Measurements from ENCODE around the gene PEAK1.

PEAK1 gene

GRCh38 chr15:77384589-77385359 is 35.1 kb downstream of the PEAK1 start:
- Histone ChIP-seq H3K23ac (ENCODE audit: low read length in 2 of 2) (no peak overlapping the region), H4K91ac (ENCODE audit: low read length) (no peak overlapping the region)

GRCh38 chr15:77384086-77384485 is 35.8 kb downstream of the PEAK1 start:
- H3K4me1 ChIP-seq (ENCODE audit: control insufficient read depth, insufficient read depth, low read depth, low read length) = peaks cover 2% of the 10 kb centered on the region

More at GRCh38 chr15:77384589-77385359, 35.1 kb downstream of the PEAK1 start:
- no peaks in the 10 kb centered on the region for H3K9me3 ChIP-seq (ENCODE audit: control insufficient read depth, low read length)
- no peak overlapping the region for H2AK5ac ChIP-seq (ENCODE audit: low read length, severe bottlenecking)
- no peak overlapping the region for H3K4me2 ChIP-seq (ENCODE audit: low read length, poor library complexity, severe bottlenecking)
- H3K27ac ChIP-seq (ENCODE audit: low read length, poor library complexity, severe bottlenecking) = no peak overlapping the region
- DNase-seq = no peak
- no peak overlapping the region for H2AFZ ChIP-seq (ENCODE audit: low read depth, low read length)
- no peak overlapping the region for H3K18ac ChIP-seq (ENCODE audit: low read depth in 1 of 2, low read length in 2 of 2)
- H3K9ac ChIP-seq (ENCODE audit: low read length) = no peak overlapping the region
- no peaks in the 10 kb centered on the region for H3K36me3 ChIP-seq (ENCODE audit: control insufficient read depth in 1 of 2, insufficient read depth in 2 of 2, low read depth in 1 of 2, low read length in 2 of 2)
- H2BK15ac ChIP-seq (ENCODE audit: low read depth, poor library complexity, severe bottlenecking) = no peak overlapping the region
- H3K14ac ChIP-seq (ENCODE audit: low read length in 2 of 2) = no peak overlapping the region
- no peak overlapping the region for H2BK5ac ChIP-seq (ENCODE audit: low read depth, low read length, poor library complexity, severe bottlenecking)
- H3K27me3 ChIP-seq (ENCODE audit: control insufficient read depth in 1 of 2, insufficient read depth in 1 of 2, low read length in 2 of 2) = no peaks in the 10 kb centered on the region
- H2BK12ac ChIP-seq (ENCODE audit: low read length in 2 of 2) = no peak overlapping the region
- no peak overlapping the region for H2BK120ac ChIP-seq (ENCODE audit: low read depth, low read length)
- H3K4me3 ChIP-seq (ENCODE audit: insufficient read depth in 1 of 2, low read depth in 1 of 2, low read length in 2 of 2) = no peak overlapping the region
- peaks cover 2% of the 10 kb centered on the region for H3K4me1 ChIP-seq (ENCODE audit: control insufficient read depth, insufficient read depth, low read depth, low read length)
- H3K79me1 ChIP-seq (replicated peaks; ENCODE audit: low read length, poor library complexity, severe bottlenecking) = peaks cover 21% of the 10 kb centered on the region
- H4K8ac ChIP-seq (ENCODE audit: low read length) = no peak overlapping the region
- no peak overlapping the region for H3K4ac ChIP-seq (ENCODE audit: low read depth in 1 of 2, low read length in 2 of 2)

GRCh38 chr15:77380033-77380432 is 39.9 kb downstream of the PEAK1 start:
- no peak for DNase-seq

More at GRCh38 chr15:77384086-77384485, 35.8 kb downstream of the PEAK1 start:
- DNase-seq = no peak
- H2BK5ac ChIP-seq (ENCODE audit: low read depth, low read length, poor library complexity, severe bottlenecking) = no peak overlapping the region
- no peak overlapping the region for H2AFZ ChIP-seq (ENCODE audit: low read depth, low read length)
- no peak overlapping the region for H2AK5ac ChIP-seq (ENCODE audit: low read length, severe bottlenecking)
- no peak overlapping the region for H3K4me3 ChIP-seq (ENCODE audit: insufficient read depth in 1 of 2, low read depth in 1 of 2, low read length in 2 of 2)
- H4K91ac ChIP-seq (ENCODE audit: low read length) = no peak overlapping the region
- no peak overlapping the region for H2BK12ac ChIP-seq (ENCODE audit: low read length in 2 of 2)
- no peak overlapping the region for H3K4ac ChIP-seq (ENCODE audit: low read depth in 1 of 2, low read length in 2 of 2)
- no peaks in the 10 kb centered on the region for H3K9me3 ChIP-seq (ENCODE audit: control insufficient read depth, low read length)
- no peak overlapping the region for H4K8ac ChIP-seq (ENCODE audit: low read length)
- H2BK120ac ChIP-seq (ENCODE audit: low read depth, low read length) = no peak overlapping the region
- H3K9ac ChIP-seq (ENCODE audit: low read length) = no peak overlapping the region
- no peak overlapping the region for H2BK15ac ChIP-seq (ENCODE audit: low read depth, poor library complexity, severe bottlenecking)
- H3K27me3 ChIP-seq (ENCODE audit: control insufficient read depth in 1 of 2, insufficient read depth in 1 of 2, low read length in 2 of 2) = no peaks in the 10 kb centered on the region
- peaks cover 23% of the 10 kb centered on the region for H3K79me1 ChIP-seq (replicated peaks; ENCODE audit: low read length, poor library complexity, severe bottlenecking)
- H3K27ac ChIP-seq (ENCODE audit: low read length, poor library complexity, severe bottlenecking) = no peak overlapping the region
- H3K23ac ChIP-seq (ENCODE audit: low read length in 2 of 2) = no peak overlapping the region
- no peaks in the 10 kb centered on the region for H3K36me3 ChIP-seq (ENCODE audit: control insufficient read depth in 1 of 2, insufficient read depth in 2 of 2, low read depth in 1 of 2, low read length in 2 of 2)
- H3K18ac ChIP-seq (ENCODE audit: low read depth in 1 of 2, low read length in 2 of 2) = no peak overlapping the region
- no peak overlapping the region for H3K4me2 ChIP-seq (ENCODE audit: low read length, poor library complexity, severe bottlenecking)
- no peak overlapping the region for H3K14ac ChIP-seq (ENCODE audit: low read length in 2 of 2)

GRCh38 chr15:77376770-77377169 is 43.1 kb downstream of the PEAK1 start:
- H3K79me1 ChIP-seq (replicated peaks; ENCODE audit: low read length, poor library complexity, severe bottlenecking) = peaks cover 20% of the 10 kb centered on the region
- H3K4me2 ChIP-seq (ENCODE audit: low read length, poor library complexity, severe bottlenecking) = no peak overlapping the region
- WGBS = 89% methylated on average over 1 of the region's 1 CpG
- H3K18ac ChIP-seq (ENCODE audit: low read depth in 1 of 2, low read length in 2 of 2) = no peak overlapping the region
- no peak overlapping the region for H3K4ac ChIP-seq (ENCODE audit: low read depth in 1 of 2, low read length in 2 of 2)
- no peak overlapping the region for H2BK12ac ChIP-seq (ENCODE audit: low read length in 2 of 2)
- H3K9me3 ChIP-seq (ENCODE audit: control insufficient read depth, low read length) = no peaks in the 10 kb centered on the region
- H2BK120ac ChIP-seq (ENCODE audit: low read depth, low read length) = no peak overlapping the region
- H2AFZ ChIP-seq (ENCODE audit: low read depth, low read length) = no peak overlapping the region
- H3K14ac ChIP-seq (ENCODE audit: low read length in 2 of 2) = no peak overlapping the region
- H4K8ac ChIP-seq (ENCODE audit: low read length) = no peak overlapping the region
- H3K4me3 ChIP-seq (ENCODE audit: insufficient read depth in 1 of 2, low read depth in 1 of 2, low read length in 2 of 2) = no peak overlapping the region
- no peak overlapping the region for H3K27ac ChIP-seq (ENCODE audit: low read length, poor library complexity, severe bottlenecking)
- no peak overlapping the region for H2BK15ac ChIP-seq (ENCODE audit: low read depth, poor library complexity, severe bottlenecking)
- DNase-seq = no peak
- no peaks in the 10 kb centered on the region for H3K4me1 ChIP-seq (ENCODE audit: control insufficient read depth, insufficient read depth, low read depth, low read length)
- H3K23ac ChIP-seq (ENCODE audit: low read length in 2 of 2) = no peak overlapping the region
- H3K36me3 ChIP-seq (ENCODE audit: control insufficient read depth in 1 of 2, insufficient read depth in 2 of 2, low read depth in 1 of 2, low read length in 2 of 2) = no peaks in the 10 kb centered on the region
- H3K9ac ChIP-seq (ENCODE audit: low read length) = no peak overlapping the region
- H4K91ac ChIP-seq (ENCODE audit: low read length) = no peak overlapping the region
- H2AK5ac ChIP-seq (ENCODE audit: low read length, severe bottlenecking) = no peak overlapping the region
- no peaks in the 10 kb centered on the region for H3K27me3 ChIP-seq (ENCODE audit: control insufficient read depth in 1 of 2, insufficient read depth in 1 of 2, low read length in 2 of 2)
- H2BK5ac ChIP-seq (ENCODE audit: low read depth, low read length, poor library complexity, severe bottlenecking) = no peak overlapping the region

More at GRCh38 chr15:77380033-77380432, 39.9 kb downstream of the PEAK1 start:
- Histone ChIP-seq H3K27me3 (ENCODE audit: control insufficient read depth in 1 of 2, insufficient read depth in 1 of 2, low read length in 2 of 2) (no peaks in the 10 kb centered on the region), H2BK12ac (ENCODE audit: low read length in 2 of 2) (no peak overlapping the region), H2BK120ac (ENCODE audit: low read depth, low read length) (no peak overlapping the region), H3K9ac (ENCODE audit: low read length) (no peak overlapping the region), H3K4ac (ENCODE audit: low read depth in 1 of 2, low read length in 2 of 2) (no peak overlapping the region), H3K4me3 (ENCODE audit: insufficient read depth in 1 of 2, low read depth in 1 of 2, low read length in 2 of 2) (no peak overlapping the region), H2AFZ (ENCODE audit: low read depth, low read length) (no peak overlapping the region), H3K14ac (ENCODE audit: low read length in 2 of 2) (no peak overlapping the region), H4K8ac (ENCODE audit: low read length) (no peak overlapping the region), H2BK15ac (ENCODE audit: low read depth, poor library complexity, severe bottlenecking) (no peak overlapping the region), H4K91ac (ENCODE audit: low read length) (no peak overlapping the region), H3K18ac (ENCODE audit: low read depth in 1 of 2, low read length in 2 of 2) (no peak overlapping the region), H3K27ac (ENCODE audit: low read length, poor library complexity, severe bottlenecking) (no peak overlapping the region), H3K4me1 (ENCODE audit: control insufficient read depth, insufficient read depth, low read depth, low read length) (no peaks in the 10 kb centered on the region), H3K79me1 (replicated peaks; ENCODE audit: low read length, poor library complexity, severe bottlenecking) (peaks cover 17% of the 10 kb centered on the region), H3K4me2 (ENCODE audit: low read length, poor library complexity, severe bottlenecking) (no peak overlapping the region), H3K23ac (ENCODE audit: low read length in 2 of 2) (no peak overlapping the region), H3K36me3 (ENCODE audit: control insufficient read depth in 1 of 2, insufficient read depth in 2 of 2, low read depth in 1 of 2, low read length in 2 of 2) (no peaks in the 10 kb centered on the region), H2BK5ac (ENCODE audit: low read depth, low read length, poor library complexity, severe bottlenecking) (no peak overlapping the region), H2AK5ac (ENCODE audit: low read length, severe bottlenecking) (no peak overlapping the region), H3K9me3 (ENCODE audit: control insufficient read depth, low read length) (no peaks in the 10 kb centered on the region)
- 100% methylated on average over 4 of the region's 4 CpGs for WGBS

All from mesenchymal stem cell (in vitro differentiated cells and primary cell).